ENCODE results near the gene HSCB.
A peak's percentile ranks its signal among the peaks of the same experiment; 100 is the strongest.
"Not testable (repeated sequence)": the region's sequence is repeated elsewhere in the genome, so short reads cannot be mapped to it uniquely, and the experiment has no call there.

The HSCB gene

GRCh38 chr22:28791841-28792490 is 50.1 kb downstream of the HSCB start:
- no peak for DNase-seq

- no peak for DNase-seq
Measured at GRCh38 chr22:28792491-28793383, 50.9 kb downstream of the HSCB start.

DNA sequence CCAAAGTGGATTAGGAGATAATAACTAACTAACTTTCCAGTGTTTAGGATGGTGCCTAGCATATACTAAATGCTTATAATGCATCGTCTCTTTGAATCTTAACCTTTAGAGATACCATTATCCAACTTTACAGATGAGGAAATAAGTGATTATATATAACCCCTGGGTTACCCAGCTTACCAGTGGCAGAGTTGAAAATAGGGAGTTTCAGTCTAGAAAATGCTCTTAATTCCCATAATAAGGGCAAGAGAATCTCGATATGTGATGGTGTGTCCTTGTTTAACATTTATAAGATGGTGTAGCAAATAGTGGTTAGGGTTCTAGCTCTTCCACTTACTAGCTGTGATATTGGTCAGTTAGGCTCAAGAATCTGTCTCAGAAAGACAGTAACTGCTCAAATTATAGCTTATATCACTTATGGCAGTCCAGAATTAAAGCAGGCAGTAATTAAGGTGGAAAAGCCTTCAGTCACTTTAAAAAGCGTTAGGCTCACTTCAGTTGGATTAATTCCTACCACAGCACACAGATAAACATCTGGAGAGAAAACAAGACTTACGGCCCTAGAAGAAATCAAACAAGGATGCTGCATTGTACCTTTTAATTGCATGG is 52.2 kb downstream of the HSCB start:
- DNase-seq, result no peak

- no peak for DNase-seq
Measured at GRCh38 chr22:28795071-28795693, 53.3 kb downstream of the HSCB start.

- DNase-seq, result no peak
Measured at GRCh38 chr22:28795932-28796856, 54.4 kb downstream of the HSCB start.

- DNase-seq, result peak; percentile 91 to 96
Measured at GRCh38 chr22:28798810-28799605, 57.2 kb downstream of the HSCB start.

DNA sequence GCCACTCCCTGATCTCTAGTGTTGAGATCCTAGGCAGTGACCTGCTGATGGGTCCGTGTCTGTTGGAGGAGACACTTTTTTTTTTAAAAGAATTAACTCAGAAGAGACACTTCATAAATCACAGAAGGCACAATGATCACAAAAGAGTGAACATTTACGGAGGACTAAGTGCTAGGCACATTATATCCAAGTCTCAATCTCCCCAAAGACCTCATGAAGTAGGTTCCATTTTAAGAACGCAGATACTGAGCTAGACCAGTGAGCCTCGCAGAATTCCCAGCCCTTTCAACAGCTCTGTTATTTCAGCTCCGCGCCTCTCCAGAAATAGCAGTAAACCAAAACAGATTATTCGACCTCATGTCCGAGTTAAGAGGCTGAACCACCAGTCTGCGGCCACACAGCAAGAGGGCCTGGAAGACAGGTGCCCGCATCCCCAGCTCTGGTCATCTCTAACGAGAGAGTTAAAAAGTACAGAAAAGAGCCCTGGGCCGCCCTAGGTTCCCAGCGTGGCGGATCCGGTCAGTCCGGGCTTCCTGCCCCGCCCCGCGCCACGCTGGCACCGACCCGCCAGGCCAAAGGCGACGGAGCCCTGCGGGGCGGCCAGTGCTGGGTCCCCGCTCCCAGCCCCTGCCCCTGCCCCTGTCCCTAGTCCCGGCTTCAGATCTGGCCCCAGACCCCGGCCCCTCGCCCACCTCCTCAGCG is 57.9 kb downstream of the HSCB start:
- DNase-seq, result peak; percentile 50 to 74

GRCh38 chr22:28800308-28801041 is 58.6 kb downstream of the HSCB start, which contains the start of gene XBP1:
Gene XBP1, minus strand, starts transcription at chr22:28800569.
- peak; percentile 96 to 97 for DNase-seq

- peak in 1 of 2 donors; percentile 29 for DNase-seq
Measured at GRCh38 chr22:28801845-28802594, 60.2 kb downstream of the HSCB start.

- no peak for DNase-seq
Measured at GRCh38 chr22:28802595-28803123, 60.8 kb downstream of the HSCB start.

DNA sequence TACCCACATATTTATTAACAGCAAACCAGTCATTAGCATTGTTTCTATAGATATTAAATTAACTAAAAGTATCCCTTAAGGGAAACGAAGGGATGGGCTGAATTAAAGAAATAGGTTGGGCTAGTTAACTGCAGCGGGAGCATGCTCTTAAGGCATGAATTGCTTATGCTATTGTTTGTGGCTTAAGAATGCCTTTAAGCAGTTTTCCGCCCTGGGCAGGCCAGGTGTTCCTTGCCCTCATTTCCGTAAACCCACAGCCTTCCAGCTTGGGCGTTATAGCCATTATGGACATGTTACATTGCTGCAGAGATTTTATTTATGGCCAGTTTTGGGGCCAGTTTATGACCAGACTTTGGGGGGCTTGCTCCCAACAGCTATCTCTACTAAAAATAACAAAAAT is 63.6 kb downstream of the HSCB start:
- DNase-seq, result not testable (repeated sequence)

All from inflammatory macrophage (primary cell).